HG03045 (cell line): ENCODE measurements around the gene GH1.
"Not testable (repeated sequence)": the region's sequence is repeated elsewhere in the genome, so short reads cannot be mapped to it uniquely, and the experiment has no call there.

Experiments used
- ATAC-seq: cut with Tn5 transposase; IDR thresholded peaks from one replicate; pipeline ENCODE4 v1.9.1; 2021; ENCODE audit warnings: mild to moderate bottlenecking, moderate library complexity; ENCODE audit not compliant: unreplicated experiment

GH1 gene

GRCh38 chr17:63869491-63870291, 48.9 kb downstream of the GH1 start:
- ATAC-seq: not testable (repeated sequence)
